Activated CD4-positive, alpha-beta memory T cell treated with anti-CD3 and anti-CD28 coated beads for 36 hours (primary cell): ENCODE results near the gene RPL32. TPM values are rescaled to one million over a fixed set of nuclear protein-coding genes. Genes with fewer than 3 reads are reported as not detected.
"Not testable (repeated sequence)": the region's sequence is repeated elsewhere in the genome, so short reads cannot be mapped to it uniquely, and the experiment has no call there.

ENCODE experiments used
- CTCF ChIA-PET: fragments of 350-600 bp; sonication (Branson Sonifier 250); formaldehyde crosslinking; loops from one replicate; lab custom pipeline; 2021; ENCODE audit warnings: antibody characterized with exemption, inconsistent platforms; lab: Charles Lee
- POLR2A ChIA-PET: fragments of 350-600 bp; sonication (Branson Sonifier 250); formaldehyde crosslinking; loops from one replicate; lab custom pipeline; 2021; ENCODE audit warnings: antibody characterized with exemption; lab: Charles Lee
- DNase-seq: peaks from one replicate; pipeline ENCODE4 v3.0.0-alpha.2; 2020
- H3K27ac Mint-ChIP-seq: one replicate; pipeline ENCODE4 v1.8.0; 2021; ENCODE audit warnings: mixed read lengths
- H3K27me3 Mint-ChIP-seq: one replicate; pipeline ENCODE4 v1.8.0; 2021; ENCODE audit warnings: mixed read lengths
- H3K36me3 Mint-ChIP-seq: one replicate; pipeline ENCODE4 v1.8.0; 2021; ENCODE audit warnings: mixed read lengths
- H3K4me1 Mint-ChIP-seq: one replicate; pipeline ENCODE4 v1.8.0; 2021; ENCODE audit warnings: low read depth, mixed read lengths
- H3K4me3 Mint-ChIP-seq: one replicate; pipeline ENCODE4 v1.8.0; 2021; ENCODE audit warnings: mild to moderate bottlenecking, mixed read lengths
- H3K9me3 Mint-ChIP-seq: one replicate; pipeline ENCODE4 v1.8.0; 2021; ENCODE audit warnings: mixed read lengths
- intact Hi-C: fragments of 100-400 bp; cut with micrococcal nuclease; formaldehyde crosslinking; loops from one replicate; pipeline ENCODE4 v1.15.1; 2023
- total RNA-seq, 2 experiments: library from RNA; stranded (reverse); gene quantifications; one replicate each; pipeline ENCODE4 v1.2.3, GENCODE V29; 2021

The RPL32 gene
- total RNA-seq, 2 experiments from 2014 or later, result 2,505 to 2,560 TPM

DNA sequence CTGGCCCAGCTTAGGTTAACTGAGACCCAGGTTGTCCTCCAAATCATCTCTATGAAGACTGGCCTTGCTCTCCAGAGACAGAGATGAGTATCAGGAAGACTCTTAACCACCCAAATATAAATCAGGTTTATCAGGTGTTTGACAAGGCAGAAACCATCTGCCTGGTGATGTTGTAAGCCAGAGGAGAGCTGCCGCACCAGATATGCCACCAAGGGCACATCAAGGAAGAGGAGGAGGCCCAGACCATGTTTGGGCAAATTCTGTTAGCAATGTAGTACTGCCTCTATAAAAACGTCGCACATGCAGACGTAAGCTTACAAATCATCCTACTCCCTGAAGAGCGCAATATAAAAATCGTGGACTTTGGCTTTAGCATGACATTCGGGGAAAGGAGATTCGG lies 21.0 kb upstream of the RPL32 start:
- DNase-seq, result no peak
- intact Hi-C loops, result no loop called here
- H3K36me3 Mint-ChIP-seq, result no peaks in the 10 kb centered on the region
- H3K27ac Mint-ChIP-seq, result no peak overlapping the region
- POLR2A ChIA-PET, result no interaction called here
- peaks cover 3% of the 10 kb centered on the region for H3K27me3 Mint-ChIP-seq
- no peaks in the 10 kb centered on the region for H3K4me1 Mint-ChIP-seq
- no peak overlapping the region for H3K4me3 Mint-ChIP-seq
- CTCF ChIA-PET, result interaction anchor here (0.7 to 1.2 kb wide), 2 partner anchors 21 to 122 kb away, joined by 3 to 4 read pairs; partner anchors contain the start of gene RPL32
- peaks cover 10% of the 10 kb centered on the region for H3K9me3 Mint-ChIP-seq

DNA sequence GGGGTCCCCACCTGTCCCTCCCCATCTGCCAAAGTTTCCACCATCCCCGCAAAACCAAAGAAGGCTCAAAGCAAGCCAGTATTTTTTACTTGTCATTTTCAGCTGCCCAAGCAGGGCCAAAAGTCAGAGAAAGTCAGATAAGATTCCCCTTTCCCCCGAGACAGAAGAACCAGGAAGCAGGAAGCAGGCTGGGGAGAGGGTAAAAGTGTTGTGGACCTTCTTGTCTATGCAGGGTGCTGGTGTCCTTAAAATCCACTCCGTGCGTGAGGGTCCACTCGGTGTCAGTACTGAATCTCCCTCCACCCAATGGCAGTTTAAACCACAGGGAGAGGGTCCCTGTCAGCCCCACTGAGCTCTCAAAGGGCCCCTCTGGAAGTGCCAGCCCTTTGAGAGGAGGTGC lies 20.2 kb upstream of the RPL32 start:
- DNase-seq, result no peak
- Mint-ChIP-seq H3K4me3 (no peak overlapping the region), H3K9me3 (peaks cover 10% of the 10 kb centered on the region), H3K27me3 (peaks cover 3% of the 10 kb centered on the region), H3K4me1 (no peaks in the 10 kb centered on the region), H3K27ac (no peak overlapping the region), H3K36me3 (no peaks in the 10 kb centered on the region)
- ChIA-PET CTCF (no interaction called here), POLR2A (no interaction called here)
- intact Hi-C loops, result no loop called here

DNA sequence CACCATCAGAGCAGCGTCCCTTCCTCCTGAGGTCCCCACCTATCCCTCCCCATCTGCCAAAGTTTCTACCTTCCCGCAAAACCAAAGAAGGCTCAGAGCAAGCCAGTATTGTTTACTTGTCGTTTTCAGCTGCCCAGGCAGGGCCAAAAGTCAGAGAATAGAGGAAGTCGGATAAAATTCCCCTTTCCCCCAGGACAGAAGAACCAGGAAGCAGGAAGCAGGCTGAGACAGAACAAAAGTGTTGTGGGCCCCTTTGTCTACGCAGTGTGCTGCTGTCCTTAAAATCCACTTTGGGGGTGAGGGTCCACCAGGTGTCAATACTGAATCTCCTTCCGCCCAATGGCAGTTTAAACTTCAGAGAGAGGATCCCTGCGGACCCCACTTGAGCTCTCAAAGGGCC lies 18.5 kb upstream of the RPL32 start:
- no peaks in the 10 kb centered on the region for H3K4me1 Mint-ChIP-seq
- POLR2A ChIA-PET, result no interaction called here
- no peaks in the 10 kb centered on the region for H3K36me3 Mint-ChIP-seq
- H3K27ac Mint-ChIP-seq, result no peak overlapping the region
- no peak for DNase-seq
- intact Hi-C loops, result no loop called here
- no peaks in the 10 kb centered on the region for H3K9me3 Mint-ChIP-seq
- no peak overlapping the region for H3K4me3 Mint-ChIP-seq
- H3K27me3 Mint-ChIP-seq, result peaks cover 4% of the 10 kb centered on the region
- CTCF ChIA-PET, result no interaction called here

DNA sequence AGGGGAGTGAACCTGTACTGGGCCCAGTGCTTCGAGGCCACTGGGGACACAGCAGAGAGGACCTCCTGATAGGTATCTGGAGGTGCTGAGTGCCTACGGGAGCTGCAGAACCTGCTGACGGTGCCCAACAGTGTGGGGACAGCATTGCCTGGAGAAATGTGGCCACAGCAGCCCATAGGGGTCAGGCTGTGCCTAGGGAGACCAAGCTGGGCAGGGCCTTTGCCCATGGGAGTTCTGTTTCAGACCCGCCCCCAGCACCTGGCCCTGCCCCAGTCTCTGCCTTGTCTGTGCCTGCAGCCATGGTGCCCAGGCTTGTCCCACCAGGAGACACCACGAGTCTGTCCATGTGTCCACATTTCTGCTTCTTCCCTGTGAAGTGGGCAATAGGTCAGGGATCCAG lies 15.3 kb upstream of the RPL32 start:
- ChIA-PET CTCF (interaction anchor here (1.5 to 1.9 kb wide), 2 partner anchors 11 to 15 kb away, joined by 5 to 7 read pairs; partner anchors contain the start of gene RPL32), POLR2A (no interaction called here)
- Mint-ChIP-seq H3K36me3 (no peaks in the 10 kb centered on the region), H3K27ac (no peak overlapping the region), H3K4me1 (no peaks in the 10 kb centered on the region), H3K9me3 (no peaks in the 10 kb centered on the region), H3K27me3 (peaks cover 6% of the 10 kb centered on the region), H3K4me3 (no peak overlapping the region)
- intact Hi-C loops, result no loop called here
- no peak for DNase-seq

DNA sequence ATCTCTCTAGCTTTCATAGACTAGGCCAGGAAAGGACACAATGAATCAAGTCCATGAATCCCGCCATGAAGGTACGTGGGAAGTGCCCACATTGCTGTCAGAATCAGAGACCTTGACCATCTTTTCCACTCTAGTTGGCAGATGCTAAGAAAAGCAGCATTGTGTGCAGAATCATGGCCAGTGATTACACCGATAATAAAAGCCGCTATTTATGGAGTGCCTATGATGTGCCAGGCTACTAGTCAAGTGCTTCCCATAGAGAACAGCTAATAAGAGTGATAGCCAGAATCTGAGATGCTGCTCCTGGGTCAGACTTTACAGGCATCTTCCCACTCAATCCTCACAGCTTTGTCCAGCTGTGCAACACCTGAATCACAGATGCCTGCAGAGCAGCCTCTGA lies 13.2 kb upstream of the RPL32 start:
- Mint-ChIP-seq H3K4me3 (no peak overlapping the region), H3K27ac (no peak overlapping the region), H3K36me3 (no peaks in the 10 kb centered on the region), H3K27me3 (peaks cover 4% of the 10 kb centered on the region), H3K4me1 (no peaks in the 10 kb centered on the region), H3K9me3 (no peaks in the 10 kb centered on the region)
- CTCF ChIA-PET, result interaction anchor here (1.9 to 3.7 kb wide), 2 partner anchors 13 kb away, joined by 5 to 12 read pairs; partner anchors contain the start of gene RPL32
- DNase-seq, result no peak
- intact Hi-C loops, result no loop called here
- POLR2A ChIA-PET, result no interaction called here

DNA sequence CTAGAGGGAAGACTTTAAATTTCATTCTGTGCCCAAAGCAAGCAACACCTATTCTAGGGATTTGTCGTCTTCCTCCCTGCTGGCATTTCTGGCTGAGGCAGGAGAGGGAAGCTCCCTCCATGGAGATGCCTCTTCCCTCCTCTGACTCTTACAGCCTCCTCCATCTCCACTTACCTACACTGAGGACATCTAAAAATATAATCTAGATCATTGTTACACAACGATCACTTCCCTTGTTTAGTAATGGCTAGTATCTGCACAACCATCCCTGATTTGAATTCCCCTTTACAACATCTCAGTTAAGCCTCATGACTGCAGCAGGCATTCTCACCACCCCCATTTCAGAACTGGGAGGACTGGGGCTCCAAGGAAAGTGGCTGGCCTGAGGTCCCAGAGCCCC lies 12.5 kb upstream of the RPL32 start:
- intact Hi-C loops, result not testable (repeated sequence)
- CTCF ChIA-PET, result interaction anchor here (1.3 to 3.7 kb wide), 2 partner anchors 12 to 14 kb away, joined by 3 to 12 read pairs; partner anchors contain the start of gene RPL32

DNA sequence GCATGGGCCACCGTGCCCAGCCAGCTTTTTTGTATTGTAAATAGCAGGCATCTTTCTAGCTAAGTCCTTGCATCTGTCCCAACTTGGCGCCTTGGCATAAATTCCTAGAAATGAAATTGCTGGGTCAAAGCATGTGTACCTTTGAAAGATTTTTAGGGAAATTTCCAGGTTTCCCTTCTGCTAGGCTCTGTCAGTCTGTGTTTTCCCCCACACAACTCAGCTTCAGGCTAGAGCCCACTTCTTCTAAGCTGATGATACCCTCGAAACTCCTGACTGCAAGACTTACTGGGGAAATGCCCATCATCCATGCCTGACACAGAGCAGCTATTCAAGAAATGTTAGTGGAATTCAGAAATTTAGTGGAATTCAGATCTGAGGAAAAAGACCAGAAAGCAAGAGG lies 10.8 kb upstream of the RPL32 start:
- no peak overlapping the region for H3K27ac Mint-ChIP-seq
- no peaks in the 10 kb centered on the region for H3K4me1 Mint-ChIP-seq

More for the DNA sequence above, 12.5 kb upstream of the RPL32 start:
- H3K27ac Mint-ChIP-seq, H3K4me3 Mint-ChIP-seq, DNase-seq, H3K9me3 Mint-ChIP-seq, H3K36me3 Mint-ChIP-seq, POLR2A ChIA-PET, H3K4me1 Mint-ChIP-seq, H3K27me3 Mint-ChIP-seq: not testable (repeated sequence)

DNA sequence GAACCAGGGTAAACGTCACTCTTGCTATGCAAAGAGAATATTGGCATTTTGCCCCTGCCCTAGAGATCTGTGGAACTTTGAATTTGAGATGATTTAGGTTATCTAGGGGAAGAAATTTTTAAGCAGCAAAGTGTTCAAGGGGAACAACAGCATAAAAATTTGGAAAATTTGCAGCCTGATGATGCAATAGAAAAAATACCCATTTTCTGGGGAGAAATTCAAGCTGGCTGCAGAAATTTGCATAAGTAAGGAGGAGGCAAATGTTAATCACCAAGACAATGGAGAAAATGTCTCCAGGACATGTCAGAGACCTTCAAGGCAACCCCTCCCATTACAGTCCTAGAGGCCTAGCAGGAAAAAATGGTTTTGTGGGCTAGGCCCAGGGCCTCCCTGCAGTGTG lies 4.4 kb upstream of the RPL32 start:
- no peak for DNase-seq
- Mint-ChIP-seq H3K4me3 (no peak overlapping the region), H3K27me3 (no peaks in the 10 kb centered on the region), H3K27ac (no peak overlapping the region), H3K36me3 (peaks cover 5% of the 10 kb centered on the region), H3K4me1 (peaks cover 4% of the 10 kb centered on the region), H3K9me3 (no peaks in the 10 kb centered on the region)
- ChIA-PET POLR2A (no interaction called here), CTCF (interaction anchor here (1.5 kb wide), 1 partner anchor 139 kb away, joined by 3 read pairs; no protein-coding TSS in a partner anchor)
- intact Hi-C loops, result no loop called here

More for the DNA sequence above, 10.8 kb upstream of the RPL32 start:
- Mint-ChIP-seq H3K36me3 (no peaks in the 10 kb centered on the region), H3K27me3 (peaks cover 4% of the 10 kb centered on the region), H3K9me3 (no peaks in the 10 kb centered on the region), H3K4me3 (no peak overlapping the region)
- intact Hi-C loops, result no loop called here
- ChIA-PET CTCF (interaction anchor here (3.7 kb wide), 1 partner anchor 10 kb away, joined by 12 read pairs; the partner anchor contains the start of gene RPL32), POLR2A (no interaction called here)
- no peak for DNase-seq

DNA sequence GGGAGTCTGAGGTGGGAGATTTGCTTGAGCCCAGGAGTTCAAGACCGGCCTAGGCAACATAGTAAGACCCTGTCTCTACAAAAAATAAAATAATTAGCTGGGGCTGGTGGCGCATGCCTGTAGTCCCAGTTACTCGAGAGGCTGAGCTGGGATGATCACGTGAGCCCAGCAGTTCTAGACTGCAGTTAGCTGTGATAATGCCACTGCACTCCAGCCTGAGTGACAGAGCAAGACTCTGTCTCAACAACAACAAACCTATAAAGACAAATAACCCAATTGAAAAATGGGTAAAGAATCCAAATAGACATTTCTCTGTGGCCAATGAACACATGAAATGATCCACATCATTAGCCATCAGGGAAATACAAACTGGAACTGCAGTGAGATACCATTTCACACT lies 1.1 kb upstream of the RPL32 start:
- intact Hi-C loops, result no loop called here
- Mint-ChIP-seq H3K4me3 (no peak overlapping the region), H3K4me1 (peaks cover 32% of the 10 kb centered on the region), H3K27me3 (no peaks in the 10 kb centered on the region), H3K27ac (peak overlapping the region; percentile 98), H3K36me3 (peaks cover 39% of the 10 kb centered on the region), H3K9me3 (no peaks in the 10 kb centered on the region)
- CTCF ChIA-PET, result interaction anchor here (0.8 to 3.6 kb wide), 17 partner anchors 9 to 363 kb away, joined by 3 to 42 read pairs (median 9); partner anchors contain the start of gene RAF1
- DNase-seq, result no peak
- POLR2A ChIA-PET, result interaction anchor here (1.3 to 2.5 kb wide), 3 partner anchors 26 to 180 kb away, joined by 3 to 10 read pairs (median 3); no protein-coding TSS in a partner anchor

DNA sequence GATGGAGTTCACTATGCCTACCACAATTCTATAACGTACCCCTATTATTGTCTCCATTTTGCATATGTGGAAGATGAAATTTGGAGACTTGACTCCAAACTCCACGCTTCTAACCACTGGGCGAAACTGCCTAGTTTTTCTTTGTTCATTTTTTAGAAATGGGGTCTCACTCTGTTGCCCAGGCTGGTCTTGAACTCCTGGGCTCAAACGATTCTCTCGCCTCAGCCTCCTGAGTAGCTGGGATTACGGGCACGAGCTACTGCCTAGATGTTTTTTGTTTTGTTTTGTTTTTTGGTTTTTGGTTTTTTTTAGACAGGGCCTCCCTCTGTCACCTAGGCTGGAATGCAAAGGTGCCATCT lies 584 bp upstream of the RPL32 start:
- H3K27ac Mint-ChIP-seq, result peak overlapping the region; percentile 98
- H3K27me3 Mint-ChIP-seq, result no peaks in the 10 kb centered on the region

DNA sequence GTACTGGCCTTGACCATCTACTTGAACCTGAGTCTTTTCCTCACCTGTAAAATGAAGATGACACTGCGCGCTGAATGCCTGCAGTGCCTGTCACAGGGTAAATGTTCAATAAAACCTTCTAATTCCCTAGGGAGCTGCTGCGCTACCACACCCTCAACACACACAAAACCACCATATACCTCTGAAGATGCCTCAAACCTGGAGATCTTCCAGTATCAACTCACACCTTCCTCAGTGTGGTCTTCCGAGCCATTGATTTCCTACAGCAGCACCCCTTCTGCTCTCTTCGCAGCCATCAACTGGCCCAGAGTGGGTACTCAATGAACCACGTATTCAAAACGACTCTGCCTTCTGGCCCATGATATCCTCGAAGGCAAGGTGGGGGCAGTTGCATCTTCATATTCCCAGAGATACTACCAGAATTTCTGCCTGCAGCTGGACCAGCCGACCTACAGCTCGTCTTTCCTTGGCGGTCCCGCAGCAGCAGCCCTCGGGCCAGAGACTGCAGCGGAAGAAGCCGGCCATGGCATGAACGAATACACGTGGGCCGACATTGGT lies 695 bp downstream of the RPL32 start:
- H3K9me3 Mint-ChIP-seq, result no peaks in the 10 kb centered on the region
- intact Hi-C loops, result loop anchor here (1.0 to 2.0 kb wide), 5 partner anchors 28 to 284 kb away; partner anchors contain the start of genes MKRN2 and RAF1
- no peak for DNase-seq
- peaks cover 45% of the 10 kb centered on the region for H3K4me1 Mint-ChIP-seq
- peaks cover 54% of the 10 kb centered on the region for H3K36me3 Mint-ChIP-seq
- H3K4me3 Mint-ChIP-seq, result peak overlapping the region; percentile 93
- no peaks in the 10 kb centered on the region for H3K27me3 Mint-ChIP-seq
- ChIA-PET CTCF (interaction anchor here (0.7 to 3.6 kb wide), 10 partner anchors 8 to 356 kb away, joined by 3 to 42 read pairs (median 10); partner anchors contain the start of gene TSEN2), POLR2A (interaction anchor here (0.9 to 2.5 kb wide), 4 partner anchors 8 to 176 kb away, joined by 3 to 13 read pairs (median 9); partner anchors contain the start of genes CAND2 and RAF1)
- H3K27ac Mint-ChIP-seq, result peak overlapping the region; percentile 98

More for the DNA sequence above, 584 bp upstream of the RPL32 start:
- no peak for DNase-seq
- ChIA-PET POLR2A (interaction anchor here (0.7 to 2.5 kb wide), 7 partner anchors 9 to 242 kb away, joined by 3 to 13 read pairs (median 3); partner anchors contain the start of gene CAND2), CTCF (interaction anchor here (0.7 to 3.6 kb wide), 26 partner anchors 9 to 707 kb away, joined by 3 to 42 read pairs (median 5); partner anchors contain the start of genes RAF1 and TSEN2)
- H3K36me3 Mint-ChIP-seq, result peaks cover 44% of the 10 kb centered on the region
- no peaks in the 10 kb centered on the region for H3K9me3 Mint-ChIP-seq
- H3K4me3 Mint-ChIP-seq, result peak overlapping the region; percentile 93
- intact Hi-C loops, result loop anchor here (1.0 to 2.0 kb wide), 5 partner anchors 27 to 285 kb away; partner anchors contain the start of genes MKRN2 and RAF1
- peaks cover 37% of the 10 kb centered on the region for H3K4me1 Mint-ChIP-seq

DNA sequence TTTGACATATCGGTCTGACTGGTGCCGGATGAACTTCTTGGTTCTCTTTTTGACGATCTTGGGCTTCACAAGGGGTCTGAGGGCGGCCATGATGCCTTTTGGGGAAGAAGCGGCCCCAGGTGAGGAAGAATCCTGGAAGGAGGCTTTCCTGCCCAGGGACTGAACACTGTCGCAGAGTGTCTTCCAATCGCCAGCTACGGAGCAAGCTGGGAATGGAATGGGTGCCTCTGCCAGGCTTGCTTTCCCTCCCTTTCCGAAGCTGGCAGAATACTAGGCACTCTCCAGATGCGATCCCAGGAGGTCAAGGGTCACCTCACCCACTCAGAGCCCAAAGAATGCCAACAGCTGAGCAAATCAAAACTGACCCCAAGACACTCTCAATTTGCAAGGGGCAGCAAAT lies 1.2 kb downstream of the RPL32 start:
- H3K4me3 Mint-ChIP-seq, result peak overlapping the region; percentile 93
- H3K27ac Mint-ChIP-seq, result peak overlapping the region; percentile 98
- intact Hi-C loops, result loop anchor here (2.0 kb wide), 3 partner anchors 29 to 283 kb away; partner anchors contain the start of gene MKRN2
- peaks cover 59% of the 10 kb centered on the region for H3K36me3 Mint-ChIP-seq
- ChIA-PET CTCF (interaction anchor here (2.5 to 3.6 kb wide), 2 partner anchors 31 to 133 kb away, joined by 11 to 42 read pairs; no protein-coding TSS in a partner anchor), POLR2A (interaction anchor here (2.5 kb wide), 1 partner anchor 30 kb away, joined by 10 read pairs; no protein-coding TSS in a partner anchor)
- H3K4me1 Mint-ChIP-seq, result peaks cover 45% of the 10 kb centered on the region
- not testable (repeated sequence) for H3K9me3 Mint-ChIP-seq, H3K27me3 Mint-ChIP-seq, DNase-seq
